K562 treated with DMSO at 1 percent for 48 hours (cell line): ENCODE data around the gene FBXL13. TPM values are rescaled to one million over a fixed set of nuclear protein-coding genes. Genes with fewer than 3 reads are reported as not detected.

Source experiments
- total RNA-seq: library from RNA; unstranded; fragments of 300-600 nt; gene quantifications from 2 replicates; pipeline ENCODE4 v1.2.3, GENCODE V29; 2022; ENCODE audit warnings: low replicate concordance; ENCODE audit errors: extremely low read depth

Gene FBXL13
- not detected in 2 replicates for total RNA-seq

GRCh38 chr7:103074519-103075336 is at the start of gene FBXL13, which contains the start of gene ARMC10:
Gene FBXL13, minus strand, starts transcription at chr7:103074796.
Gene ARMC10, plus strand, starts transcription at chr7:103075140. Its CDS starts 133 bp downstream, at chr7:103075273.

GRCh38 chr7:102912742-102913141 is 161.9 kb downstream of the FBXL13 start, which contains the start of gene LRRC17:
Gene LRRC17, plus strand, starts transcription at chr7:102913000. Its CDS starts 20,914 bp downstream, at chr7:102933914.

Other genes with a start within 250 kb of the FBXL13 start
- not detected in 2 replicates for gene LRRC17, start 161.8 kb downstream of the FBXL13 start, total RNA-seq
- gene ARMC10, start 344 bp upstream of the FBXL13 start, total RNA-seq: not detected in 2 replicates
- gene NAPEPLD, start 74.3 kb upstream of the FBXL13 start, total RNA-seq: not detected in 2 replicates
- gene PMPCB, start 222.6 kb upstream of the FBXL13 start, total RNA-seq: not detected in 2 replicates